ENCODE data around the gene SPECC1L. TPM values are rescaled to one million over a fixed set of nuclear protein-coding genes. Genes with fewer than 3 reads are reported as not detected.
"Not testable (repeated sequence)": the region's sequence is repeated elsewhere in the genome, so short reads cannot be mapped to it uniquely, and the experiment has no call there.

Gene SPECC1L
- total RNA-seq, 2 donors from 2014 or later: 39.6 to 63.2 TPM

DNA sequence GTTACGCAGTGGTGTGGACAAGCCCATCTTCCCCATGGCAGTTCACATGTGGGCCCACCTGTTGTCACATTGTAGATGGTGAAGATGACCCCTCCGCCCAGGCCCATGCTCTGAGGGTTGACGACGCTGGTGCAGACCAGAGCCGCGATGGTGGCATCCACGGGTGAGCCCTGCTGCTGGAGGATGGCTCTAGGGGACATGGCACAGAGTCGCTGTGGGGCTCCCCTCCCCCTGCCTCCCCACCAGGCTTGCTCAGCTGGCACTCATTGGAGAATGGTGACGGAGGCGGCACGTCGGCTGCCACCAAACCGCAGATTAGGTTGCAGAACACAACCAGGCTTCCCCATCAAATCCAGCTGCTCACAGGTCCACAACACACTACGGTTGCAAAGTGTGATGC, 36.8 kb upstream of the SPECC1L start:
- TF ChIP-seq POLR2AphosphoS5 (IDR thresholded peaks at IDR 0.05) (no peak), POLR2A (IDR thresholded peaks at IDR 0.05) (no peak)
- TF ChIP-seq, protein P1, sequence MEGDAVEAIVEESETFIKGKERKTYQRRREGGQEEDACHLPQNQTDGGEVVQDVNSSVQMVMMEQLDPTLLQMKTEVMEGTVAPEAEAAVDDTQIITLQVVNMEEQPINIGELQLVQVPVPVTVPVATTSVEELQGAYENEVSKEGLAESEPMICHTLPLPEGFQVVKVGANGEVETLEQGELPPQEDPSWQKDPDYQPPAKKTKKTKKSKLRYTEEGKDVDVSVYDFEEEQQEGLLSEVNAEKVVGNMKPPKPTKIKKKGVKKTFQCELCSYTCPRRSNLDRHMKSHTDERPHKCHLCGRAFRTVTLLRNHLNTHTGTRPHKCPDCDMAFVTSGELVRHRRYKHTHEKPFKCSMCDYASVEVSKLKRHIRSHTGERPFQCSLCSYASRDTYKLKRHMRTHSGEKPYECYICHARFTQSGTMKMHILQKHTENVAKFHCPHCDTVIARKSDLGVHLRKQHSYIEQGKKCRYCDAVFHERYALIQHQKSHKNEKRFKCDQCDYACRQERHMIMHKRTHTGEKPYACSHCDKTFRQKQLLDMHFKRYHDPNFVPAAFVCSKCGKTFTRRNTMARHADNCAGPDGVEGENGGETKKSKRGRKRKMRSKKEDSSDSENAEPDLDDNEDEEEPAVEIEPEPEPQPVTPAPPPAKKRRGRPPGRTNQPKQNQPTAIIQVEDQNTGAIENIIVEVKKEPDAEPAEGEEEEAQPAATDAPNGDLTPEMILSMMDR (IDR thresholded peaks at IDR 0.05): no peak
- Histone ChIP-seq H3K27ac (no peak overlapping the region), H3K9me3 (no peaks in the 10 kb centered on the region), H3K4me3 (no peak overlapping the region), H3K4me1 (replicated peaks) (no peaks in the 10 kb centered on the region), H3K36me3 (no peaks in the 10 kb centered on the region), H3K27me3 (replicated peaks; ENCODE audit: insufficient read depth) (no peaks in the 10 kb centered on the region)
- intact Hi-C loops (cut with DNase I): no loop called here
- DNase-seq (ENCODE audit: low spot score): no peak
- 95% methylated on average over 14 of the region's 14 CpGs for WGBS

DNA sequence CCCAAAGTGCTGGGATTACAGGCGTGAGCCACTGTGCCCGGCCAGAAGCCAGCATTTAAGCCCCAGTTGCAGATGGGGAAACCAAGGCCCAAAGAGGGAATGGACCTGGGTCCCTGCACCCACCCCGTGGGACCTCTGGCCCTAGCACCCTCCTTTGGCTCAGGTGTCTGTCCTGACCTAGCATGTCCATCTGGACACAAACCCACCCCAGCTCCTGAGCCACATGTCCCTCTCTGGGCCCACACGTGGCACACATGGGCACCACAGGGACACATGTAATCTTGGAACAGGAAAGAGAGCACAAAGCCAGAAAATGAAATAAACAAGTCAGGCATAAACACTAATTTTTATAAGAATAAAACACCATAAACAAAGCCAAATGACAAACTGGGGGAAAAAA, 35.3 kb upstream of the SPECC1L start:
- no peak for DNase-seq (ENCODE audit: low spot score)
- TF ChIP-seq POLR2AphosphoS5 (IDR thresholded peaks at IDR 0.05) (no peak), POLR2A (IDR thresholded peaks at IDR 0.05) (no peak)
- TF ChIP-seq, protein P1 (IDR thresholded peaks at IDR 0.05): no peak
- H3K27me3 ChIP-seq (replicated peaks; ENCODE audit: insufficient read depth): no peaks in the 10 kb centered on the region
- no peak overlapping the region for H3K27ac ChIP-seq
- no peaks in the 10 kb centered on the region for H3K36me3 ChIP-seq
- H3K4me1 ChIP-seq (replicated peaks): no peaks in the 10 kb centered on the region
- H3K9me3 ChIP-seq: no peaks in the 10 kb centered on the region
- intact Hi-C loops (cut with DNase I): no loop called here
- 91% methylated on average over 4 of the region's 4 CpGs for WGBS
- H3K4me3 ChIP-seq: no peak overlapping the region

DNA sequence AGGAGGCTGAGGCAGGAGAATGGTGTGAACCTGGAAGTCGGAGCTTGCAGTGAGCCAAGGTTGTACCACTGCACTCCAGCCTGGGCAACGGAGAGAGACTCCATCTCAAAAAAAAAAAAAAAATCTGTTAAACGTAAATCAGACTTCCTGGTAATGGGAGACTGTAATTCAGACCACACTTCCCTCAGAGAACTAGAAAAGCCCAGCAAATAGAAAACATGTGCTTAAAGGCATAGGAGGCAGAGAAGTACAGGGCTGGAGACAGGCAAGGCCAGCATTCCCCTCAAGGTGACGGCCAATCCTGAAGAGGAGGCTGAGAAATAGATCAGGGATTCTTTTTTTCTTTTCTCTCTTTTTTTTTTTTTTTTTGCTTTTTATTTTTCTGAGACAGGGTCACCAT, 34.0 kb upstream of the SPECC1L start:
- 84% methylated on average over 4 of the region's 4 CpGs for WGBS
- intact Hi-C loops (cut with DNase I): no loop called here

DNA sequence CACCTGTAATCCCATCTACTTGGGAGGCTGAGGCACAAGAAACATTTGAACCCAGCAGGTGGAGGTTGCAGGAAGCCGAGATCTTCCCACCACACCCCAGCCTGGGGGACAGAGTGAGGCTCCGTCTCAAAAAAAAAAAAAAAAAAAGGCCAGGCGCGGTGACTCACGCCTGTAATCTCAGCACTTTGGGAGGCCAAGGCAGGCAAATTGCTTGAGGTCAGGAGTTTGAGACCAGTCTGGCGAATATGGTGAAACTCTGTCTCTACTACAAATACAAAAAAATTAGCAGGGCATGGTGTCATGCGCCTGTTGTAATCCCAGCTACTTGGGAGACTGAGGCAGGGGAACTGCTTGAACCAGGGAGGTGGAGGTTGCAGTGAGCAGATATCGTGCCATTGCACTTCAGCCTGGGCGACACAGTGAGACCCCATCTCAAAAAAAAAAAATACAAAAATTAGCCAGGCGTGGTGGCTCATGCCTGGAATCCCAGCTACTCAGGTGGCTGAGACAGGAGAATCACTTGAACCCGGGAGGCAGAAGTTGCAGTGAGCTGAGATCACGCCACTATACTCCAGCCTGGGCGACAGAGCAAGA, 32.4 kb upstream of the SPECC1L start:
- H3K4me1 ChIP-seq (replicated peaks); H3K27ac ChIP-seq; intact Hi-C loops (cut with DNase I); DNase-seq (ENCODE audit: low spot score); H3K36me3 ChIP-seq; H3K27me3 ChIP-seq (replicated peaks; ENCODE audit: insufficient read depth); H3K9me3 ChIP-seq; H3K4me3 ChIP-seq: not testable (repeated sequence)
- 94% methylated on average over 13 of the region's 13 CpGs for WGBS

More for the DNA sequence above, 34.0 kb upstream of the SPECC1L start:
- no peaks in the 10 kb centered on the region for H3K9me3 ChIP-seq
- no peak for DNase-seq (ENCODE audit: low spot score)
- no peaks in the 10 kb centered on the region for H3K27me3 ChIP-seq (replicated peaks; ENCODE audit: insufficient read depth)
- no peaks in the 10 kb centered on the region for H3K36me3 ChIP-seq
- H3K27ac ChIP-seq: no peak overlapping the region
- TF ChIP-seq POLR2AphosphoS5 (IDR thresholded peaks at IDR 0.05) (no peak), POLR2A (IDR thresholded peaks at IDR 0.05) (no peak)
- TF ChIP-seq, protein P1 (IDR thresholded peaks at IDR 0.05): no peak
- H3K4me3 ChIP-seq: no peak overlapping the region
- no peaks in the 10 kb centered on the region for H3K4me1 ChIP-seq (replicated peaks)

DNA sequence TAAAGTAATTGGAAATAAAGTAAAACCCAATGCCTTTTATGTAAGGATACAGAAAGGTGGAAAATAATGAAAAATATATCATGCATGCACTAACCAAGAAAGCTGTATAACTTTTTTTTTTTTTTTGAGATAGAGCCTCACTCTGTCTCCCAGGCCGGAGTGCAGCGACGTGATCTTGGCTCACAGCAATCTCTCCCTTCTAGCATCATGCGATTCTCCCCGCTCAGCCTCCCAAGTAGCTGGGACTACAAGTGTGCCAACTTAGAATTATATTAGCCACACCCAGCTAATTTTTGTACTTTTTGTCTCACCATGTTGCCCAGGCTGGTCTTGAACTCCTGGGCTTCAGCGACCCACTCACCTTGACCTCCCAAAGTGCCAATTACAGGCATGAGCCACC, 30.2 kb upstream of the SPECC1L start:
- H3K36me3 ChIP-seq: no peaks in the 10 kb centered on the region
- no peaks in the 10 kb centered on the region for H3K4me1 ChIP-seq (replicated peaks)
- no peaks in the 10 kb centered on the region for H3K27me3 ChIP-seq (replicated peaks; ENCODE audit: insufficient read depth)
- no peaks in the 10 kb centered on the region for H3K9me3 ChIP-seq
- no peak overlapping the region for H3K4me3 ChIP-seq
- WGBS: 78% methylated on average over 6 of the region's 6 CpGs
- H3K27ac ChIP-seq: no peak overlapping the region
- TF ChIP-seq POLR2AphosphoS5 (IDR thresholded peaks at IDR 0.05): no peak
- TF ChIP-seq, protein P1 (IDR thresholded peaks at IDR 0.05): no peak
- no peak for TF ChIP-seq POLR2A (IDR thresholded peaks at IDR 0.05)
- DNase-seq (ENCODE audit: low spot score): no peak
- intact Hi-C loops (cut with DNase I): no loop called here

DNA sequence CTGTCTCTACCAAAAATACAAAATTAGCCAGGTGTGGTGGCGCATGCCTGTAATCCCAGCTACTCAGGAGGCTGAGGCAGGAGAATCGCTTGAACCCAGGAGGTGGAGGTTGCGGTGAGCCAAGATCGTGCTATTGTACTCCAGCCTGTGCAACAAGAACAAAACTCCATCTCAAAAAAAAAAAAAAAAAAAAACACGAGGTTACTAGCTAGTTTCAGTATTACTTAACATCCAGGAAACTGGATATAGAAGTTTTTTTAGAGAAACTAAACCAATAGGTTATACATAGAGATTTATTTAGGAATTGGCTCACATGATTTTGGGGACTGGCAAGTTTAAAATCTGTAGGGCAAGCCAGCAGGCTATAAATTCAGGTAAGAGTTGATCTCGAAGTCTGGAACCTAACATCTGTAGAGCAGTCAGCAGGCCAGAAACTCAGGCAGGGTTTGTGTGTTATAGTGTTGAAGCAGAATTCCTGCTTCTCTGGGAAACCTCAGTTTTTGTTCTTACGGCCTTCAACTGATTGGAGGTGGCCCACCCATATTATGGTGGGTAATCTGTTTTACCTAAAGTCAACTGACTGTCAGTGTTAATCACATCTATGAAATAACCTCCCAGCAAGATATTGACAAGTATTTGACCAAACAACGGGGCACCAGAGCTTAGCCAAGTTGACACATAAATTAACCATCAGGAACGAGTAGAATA, 29.5 kb upstream of the SPECC1L start:
- intact Hi-C loops (cut with DNase I); H3K27me3 ChIP-seq (replicated peaks; ENCODE audit: insufficient read depth); H3K27ac ChIP-seq; H3K4me3 ChIP-seq; H3K36me3 ChIP-seq; DNase-seq (ENCODE audit: low spot score); H3K4me1 ChIP-seq (replicated peaks); H3K9me3 ChIP-seq: not testable (repeated sequence)
- 75% methylated on average over 9 of the region's 9 CpGs for WGBS

DNA sequence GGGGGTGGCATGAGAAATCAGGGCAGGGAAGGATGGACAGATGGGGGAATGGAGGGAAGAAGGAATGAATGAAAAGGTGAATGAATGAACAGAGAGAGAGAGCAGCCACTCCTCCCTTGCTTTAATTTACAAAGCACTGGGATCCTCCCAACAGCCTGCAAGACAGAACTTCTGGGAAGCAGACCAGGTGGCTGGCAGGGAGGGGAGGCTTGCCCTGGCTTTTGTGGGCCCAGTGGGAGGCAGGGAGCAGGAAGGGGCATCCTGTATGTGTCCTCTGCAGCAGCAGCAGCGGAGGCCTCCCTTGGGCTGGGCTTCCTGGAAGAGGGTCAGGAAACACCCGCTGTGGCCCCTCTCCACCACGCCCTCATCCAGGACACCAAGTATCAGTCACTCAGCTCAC, 27.2 kb upstream of the SPECC1L start:
- H3K27ac ChIP-seq; intact Hi-C loops (cut with DNase I); DNase-seq (ENCODE audit: low spot score); H3K4me1 ChIP-seq (replicated peaks); H3K4me3 ChIP-seq; H3K36me3 ChIP-seq; H3K27me3 ChIP-seq (replicated peaks; ENCODE audit: insufficient read depth); H3K9me3 ChIP-seq: not testable (repeated sequence)
- 54% methylated on average over 3 of the region's 3 CpGs for WGBS

All from prostate gland (tissue), 2 donors.